DMS53 (cell line): ENCODE data around the gene MOCS3.

Experiments used
- DNase-seq: peaks from one replicate; lab custom pipeline; 2025; lab: John Stamatoyannopoulos, UW

Gene MOCS3

GRCh38 chr20:51012357-51012756, 53.7 kb downstream of the MOCS3 start:
- no peak for DNase-seq
